HG03064 (cell line): ENCODE measurements around the gene LHB.
"Not testable (repeated sequence)": the region's sequence is repeated elsewhere in the genome, so short reads cannot be mapped to it uniquely, and the experiment has no call there.

Source experiments
- ATAC-seq: cut with Tn5 transposase; IDR thresholded peaks from one replicate; pipeline ENCODE4 v1.9.1; 2021; ENCODE audit warnings: low read depth; ENCODE audit not compliant: unreplicated experiment

LHB gene

DNA sequence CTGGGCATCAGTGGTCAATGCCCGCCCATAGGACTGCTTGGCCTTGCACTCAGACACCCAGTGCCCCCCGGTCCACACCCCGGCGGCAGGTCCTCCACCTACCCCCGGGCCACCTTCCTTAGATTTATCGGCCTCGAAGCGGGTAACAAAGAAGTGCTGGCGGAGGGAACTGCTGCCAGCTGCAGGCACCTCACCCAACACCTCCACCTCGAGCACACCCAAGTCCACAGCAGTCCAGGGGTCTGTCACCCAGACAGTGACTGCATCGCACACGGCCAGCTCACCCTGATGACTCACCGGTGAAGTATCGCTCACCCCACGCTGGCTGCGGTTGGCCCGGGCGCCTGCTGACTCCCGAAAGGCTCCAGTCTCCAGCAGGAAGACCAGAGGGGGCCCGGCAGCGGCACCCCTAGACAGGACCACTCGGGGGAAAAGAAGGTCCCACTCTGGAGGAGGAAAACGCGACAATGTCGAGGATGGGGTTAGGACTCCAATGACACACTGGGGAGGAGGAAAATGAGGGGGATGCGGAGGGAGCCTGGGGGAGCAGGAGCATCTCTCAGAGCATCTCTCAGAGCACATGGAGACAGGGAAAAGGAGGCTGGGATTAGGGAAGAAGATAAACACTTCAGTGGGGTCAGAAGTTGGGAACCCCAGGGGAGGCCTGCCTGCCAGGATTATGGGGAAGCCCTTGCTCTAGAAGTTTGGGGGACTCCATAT is 21.8 kb upstream of the LHB start:
- ATAC-seq: not testable (repeated sequence)

DNA sequence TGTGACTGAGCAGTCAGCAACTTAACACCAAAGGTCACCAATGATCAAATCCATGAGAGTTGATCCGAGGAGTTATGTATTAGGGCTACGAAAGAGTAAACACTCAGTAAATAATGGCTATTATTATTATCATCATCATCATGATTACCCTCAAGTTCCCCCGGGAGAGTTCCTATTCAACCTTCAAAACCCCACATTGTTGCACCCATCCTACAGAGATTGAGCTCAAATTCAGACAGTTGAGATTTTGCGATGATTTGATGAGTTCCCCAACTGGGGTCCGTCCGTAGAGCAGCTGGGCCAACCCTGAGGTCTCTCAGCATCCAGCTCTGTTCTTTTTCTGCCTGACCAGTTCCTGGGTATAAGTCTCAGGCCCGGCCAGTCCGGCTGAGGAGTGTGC is 21.2 kb upstream of the LHB start:
- ATAC-seq: not testable (repeated sequence)

DNA sequence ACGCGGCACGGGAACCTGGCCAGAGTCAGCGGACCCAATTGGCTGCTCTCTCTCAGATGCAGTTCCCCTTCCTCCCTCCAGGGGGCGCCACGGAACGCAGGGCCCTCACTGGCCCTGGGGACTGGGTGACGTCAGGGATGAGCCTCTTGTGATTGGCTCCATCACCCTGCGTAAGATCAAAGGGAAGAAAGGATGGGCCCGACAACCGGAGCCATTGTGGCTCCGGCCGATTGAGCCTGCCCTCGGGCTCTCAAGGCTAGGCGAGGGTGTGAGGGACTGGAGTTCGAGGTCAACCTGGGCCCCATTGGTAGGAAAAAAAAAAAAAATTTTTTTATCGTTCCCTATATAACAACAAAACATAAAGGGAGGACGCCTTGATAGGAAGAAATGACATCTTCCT is 19.9 kb upstream of the LHB start, which contains the start of gene CGB1:
CGB1 (minus strand) TSS at position 81 of the 400 bp plus-strand sequence. CDS start 184 bp downstream, outside the sequence.
- ATAC-seq: not testable (repeated sequence)

DNA sequence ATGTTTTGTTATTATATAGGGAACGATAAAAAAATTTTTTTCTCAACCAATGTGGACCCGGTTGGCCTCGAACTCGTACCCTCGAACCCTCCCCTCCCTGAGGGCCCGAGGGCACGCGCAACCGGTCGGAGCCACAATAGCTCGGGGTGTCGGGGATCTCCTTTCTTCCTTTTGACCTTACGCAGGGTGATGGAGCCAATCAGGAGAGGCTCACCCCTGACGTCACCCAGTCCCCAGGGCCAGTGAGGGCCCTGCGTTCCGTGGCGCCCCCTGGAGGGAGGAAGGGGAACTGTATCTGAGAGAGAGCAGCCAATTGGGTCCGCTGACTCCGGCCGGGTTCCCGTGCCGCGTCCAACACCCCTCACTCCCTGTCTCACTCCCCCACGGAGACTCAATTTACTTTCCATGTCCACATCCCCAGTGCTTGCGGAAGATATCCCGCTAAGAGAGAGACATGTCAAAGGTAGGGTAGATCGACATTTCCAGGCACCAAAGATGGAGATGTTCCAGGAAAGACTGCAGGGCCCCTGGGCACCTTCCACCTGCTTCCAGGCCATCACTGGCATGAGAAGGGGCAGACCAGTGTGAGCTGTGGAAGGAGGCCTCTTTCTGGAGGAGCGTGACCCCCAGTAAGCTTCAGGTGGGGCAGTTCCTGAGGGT is 14.9 kb upstream of the LHB start, which contains the start of gene CGB2:
CGB2 (plus strand) TSS at position 249 of the 660 bp plus-strand sequence; CDS start at position 455, 206 bp downstream.
- ATAC-seq: not testable (repeated sequence)

DNA sequence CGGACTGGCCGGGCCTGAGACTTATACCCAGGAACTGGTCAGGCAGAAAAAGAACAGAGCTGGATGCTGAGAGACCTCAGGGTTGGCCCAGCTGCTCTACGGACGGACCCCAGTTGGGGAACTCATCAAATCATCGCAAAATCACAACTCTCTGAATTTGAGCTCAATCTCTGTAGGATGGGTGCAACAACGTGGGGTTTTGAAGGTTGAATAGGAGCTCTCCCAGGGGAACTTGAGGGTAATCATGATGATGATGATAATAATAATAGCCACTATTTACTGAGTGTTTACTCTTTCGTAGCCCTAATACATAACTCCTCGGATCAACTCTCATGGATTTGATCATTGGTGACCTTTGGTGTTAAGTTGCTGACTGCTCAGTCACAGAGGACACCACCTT is 13.4 kb upstream of the LHB start:
- ATAC-seq: not testable (repeated sequence)

DNA sequence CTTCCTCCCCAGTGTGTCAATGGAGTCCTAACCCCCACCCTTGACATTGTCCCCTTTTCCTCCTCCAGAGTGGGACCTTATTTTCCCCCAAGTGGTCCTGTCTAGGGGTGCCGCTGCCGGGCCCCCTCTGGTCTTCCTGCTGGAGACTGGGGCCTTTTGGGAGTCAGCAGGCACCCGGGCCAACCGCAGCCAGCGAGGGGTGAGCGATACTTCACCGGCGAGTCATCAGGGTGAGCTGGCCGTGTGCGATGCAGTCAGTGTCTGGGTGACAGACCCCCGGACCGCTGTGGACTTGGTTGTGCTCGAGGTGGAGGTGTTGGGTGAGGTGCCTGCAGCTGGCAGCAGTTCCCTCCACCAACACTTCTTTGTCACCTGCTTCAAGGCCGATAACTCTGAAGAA is 12.9 kb upstream of the LHB start:
- ATAC-seq: not testable (repeated sequence)

DNA sequence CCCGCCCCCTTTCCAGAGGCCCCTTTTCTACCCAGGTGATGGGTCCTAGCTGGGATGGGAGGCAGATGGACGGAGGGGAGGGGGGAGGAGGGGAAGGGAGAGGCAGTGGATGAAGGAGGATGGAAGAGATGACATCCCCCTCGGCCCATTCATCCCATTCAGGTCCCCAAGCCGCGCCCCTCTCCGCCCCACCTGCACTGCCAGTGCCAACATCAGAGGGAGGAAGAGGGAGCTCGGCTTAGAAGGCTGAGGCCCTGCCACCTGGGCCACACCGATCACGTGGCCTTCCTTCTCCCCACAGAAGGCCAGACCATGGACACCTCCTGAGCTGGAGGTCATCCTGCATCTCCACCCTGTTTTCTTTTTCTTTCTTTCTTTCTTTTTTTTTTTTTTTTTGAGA is 11.8 kb upstream of the LHB start:
- not testable (repeated sequence) for ATAC-seq

DNA sequence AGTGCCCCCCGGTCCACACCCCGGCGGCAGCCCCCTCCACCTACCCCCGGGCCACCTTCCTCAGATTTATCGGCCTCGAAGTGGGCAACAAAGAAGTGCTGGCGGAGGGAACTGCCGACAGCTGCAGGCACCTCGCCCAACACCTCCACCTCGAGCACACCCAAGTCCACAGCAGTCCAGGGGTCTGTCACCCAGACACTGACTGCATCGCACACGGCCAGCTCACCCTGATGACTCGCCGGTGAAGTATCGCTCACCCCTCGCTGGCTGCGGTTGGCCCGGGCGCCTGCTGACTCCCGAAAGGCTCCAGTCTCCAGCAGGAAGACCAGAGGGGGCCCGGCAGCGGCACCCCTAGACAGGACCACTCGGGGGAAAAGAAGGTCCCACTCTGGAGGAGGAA is 8.7 kb upstream of the LHB start:
- ATAC-seq: not testable (repeated sequence)

DNA sequence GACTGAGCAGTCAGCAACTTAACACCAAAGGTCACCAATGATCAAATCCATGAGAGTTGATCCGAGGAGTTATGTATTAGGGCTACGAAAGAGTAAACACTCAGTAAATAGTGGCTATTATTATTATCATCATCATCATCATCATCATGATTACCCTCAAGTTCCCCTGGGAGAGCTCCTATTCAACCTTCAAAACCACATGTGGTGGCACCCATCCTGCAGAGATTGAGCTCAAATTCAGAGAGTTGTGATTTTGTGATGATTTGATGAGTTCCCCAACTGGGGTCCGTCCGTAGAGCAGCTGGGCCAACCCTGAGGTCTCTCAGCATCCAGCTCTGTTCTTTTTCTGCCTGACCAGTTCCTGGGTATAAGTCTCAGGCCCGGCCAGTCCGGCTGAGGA is 8.2 kb upstream of the LHB start:
- not testable (repeated sequence) for ATAC-seq

DNA sequence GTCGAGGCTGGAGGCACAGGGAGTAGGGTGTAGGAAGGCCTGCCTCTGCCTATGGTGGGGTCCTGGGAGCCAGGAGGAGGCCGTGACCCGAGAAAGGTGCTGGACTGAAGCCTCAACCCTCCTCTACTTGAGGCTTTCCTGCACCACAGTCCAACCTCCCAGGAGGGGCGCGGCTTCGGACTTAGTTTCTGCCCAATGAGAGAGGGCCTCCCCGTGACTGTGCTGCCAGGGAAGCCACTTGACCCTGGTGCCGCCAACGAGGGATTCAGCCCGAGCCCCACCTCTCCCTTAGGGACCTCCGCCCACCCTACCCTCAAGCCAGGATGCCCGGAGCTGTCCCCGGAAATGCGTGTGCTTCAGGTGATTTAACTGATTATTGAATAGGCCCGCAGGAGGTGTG is 7.3 kb upstream of the LHB start, which contains the start of gene CGB3:
CGB3 (minus strand) TSS at position 101 of the 400 bp plus-strand sequence. CDS start 362 bp downstream, outside the sequence.
- not testable (repeated sequence) for ATAC-seq

DNA sequence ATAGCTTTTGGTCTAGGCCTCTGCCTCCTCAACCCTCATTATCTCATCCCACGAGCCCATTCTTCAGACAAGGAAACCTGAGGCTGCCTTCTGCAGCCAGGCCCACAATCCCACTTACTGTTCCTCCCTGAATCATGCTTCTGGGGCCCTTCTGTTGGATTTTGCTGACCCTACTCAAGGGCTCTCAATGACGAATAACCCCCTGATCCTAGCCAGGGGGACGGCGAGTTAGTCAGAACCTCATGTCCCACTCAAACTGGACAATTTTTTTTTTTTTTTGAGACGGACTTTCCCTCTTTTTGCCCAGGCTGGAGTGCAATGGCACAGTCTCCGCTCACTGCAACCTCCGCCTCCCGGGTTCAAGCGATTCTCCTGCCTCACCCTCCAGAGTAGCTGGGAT is 5.2 kb upstream of the LHB start:
- no peak for ATAC-seq

DNA sequence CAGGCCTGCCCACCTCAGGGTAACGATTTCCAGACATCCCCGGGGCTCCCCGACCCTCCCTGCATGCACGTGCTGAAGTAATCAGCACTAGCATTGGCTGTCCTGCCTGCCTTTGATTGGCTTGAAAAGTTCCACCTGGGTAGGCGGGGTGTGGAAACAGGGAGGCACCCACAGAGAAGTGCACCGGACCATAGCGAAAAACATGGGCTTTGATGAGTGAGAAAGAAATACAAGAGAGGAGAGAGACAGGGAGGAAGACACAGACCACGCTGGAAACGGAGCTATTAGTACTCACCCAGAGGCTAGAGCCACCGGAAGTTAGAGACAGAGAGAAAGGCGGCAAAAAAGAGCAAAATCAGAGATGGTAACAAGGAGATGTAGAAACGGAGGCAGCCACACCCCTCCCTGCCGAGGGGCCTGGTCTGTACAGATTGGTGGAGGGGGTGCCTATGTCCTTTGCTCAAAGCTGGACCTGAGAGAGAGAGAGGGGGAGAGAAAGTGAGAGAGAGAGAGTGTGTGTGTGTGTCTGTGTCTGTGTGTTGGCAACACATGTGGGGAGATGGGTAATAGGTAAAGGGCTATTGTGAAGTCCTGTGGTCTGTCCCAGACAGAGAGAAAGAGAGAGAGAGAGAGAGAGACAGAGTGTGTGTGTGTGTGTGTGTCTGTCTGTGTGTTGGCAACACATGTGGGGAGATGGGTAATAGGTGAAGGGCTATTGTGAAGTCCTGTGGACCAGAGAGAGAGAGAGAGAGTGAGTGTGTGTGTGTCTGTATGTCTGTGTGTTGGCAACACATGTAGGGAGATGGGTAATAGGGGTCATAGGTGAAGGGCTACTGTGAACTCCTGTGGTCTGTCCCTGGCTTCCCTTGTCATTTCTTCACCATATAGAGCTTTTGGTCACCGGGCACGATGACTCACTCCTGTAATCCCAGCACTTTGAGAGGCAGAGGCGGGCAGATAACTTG is 4.3 kb upstream of the LHB start:
- no peak for ATAC-seq

DNA sequence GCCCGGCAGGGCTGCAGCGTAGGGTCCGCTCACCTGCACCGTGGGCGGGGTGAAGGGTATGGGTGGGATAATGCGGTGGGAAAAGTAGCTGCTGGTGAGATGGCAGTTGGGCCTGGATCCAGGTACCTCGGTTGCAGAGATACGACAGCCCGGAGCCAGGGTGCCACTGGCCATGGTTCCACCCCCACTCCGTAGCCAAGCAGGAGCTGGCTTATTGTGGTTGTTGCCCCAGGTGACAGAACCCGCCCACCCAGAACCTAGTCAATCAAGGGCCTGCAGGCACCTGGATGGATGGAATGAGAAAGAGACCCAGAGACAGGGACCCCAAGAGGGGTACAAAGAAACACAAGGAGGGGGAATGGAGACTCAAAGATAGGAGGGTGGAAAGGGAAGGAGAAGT is 3.5 kb upstream of the LHB start:
- no peak for ATAC-seq

DNA sequence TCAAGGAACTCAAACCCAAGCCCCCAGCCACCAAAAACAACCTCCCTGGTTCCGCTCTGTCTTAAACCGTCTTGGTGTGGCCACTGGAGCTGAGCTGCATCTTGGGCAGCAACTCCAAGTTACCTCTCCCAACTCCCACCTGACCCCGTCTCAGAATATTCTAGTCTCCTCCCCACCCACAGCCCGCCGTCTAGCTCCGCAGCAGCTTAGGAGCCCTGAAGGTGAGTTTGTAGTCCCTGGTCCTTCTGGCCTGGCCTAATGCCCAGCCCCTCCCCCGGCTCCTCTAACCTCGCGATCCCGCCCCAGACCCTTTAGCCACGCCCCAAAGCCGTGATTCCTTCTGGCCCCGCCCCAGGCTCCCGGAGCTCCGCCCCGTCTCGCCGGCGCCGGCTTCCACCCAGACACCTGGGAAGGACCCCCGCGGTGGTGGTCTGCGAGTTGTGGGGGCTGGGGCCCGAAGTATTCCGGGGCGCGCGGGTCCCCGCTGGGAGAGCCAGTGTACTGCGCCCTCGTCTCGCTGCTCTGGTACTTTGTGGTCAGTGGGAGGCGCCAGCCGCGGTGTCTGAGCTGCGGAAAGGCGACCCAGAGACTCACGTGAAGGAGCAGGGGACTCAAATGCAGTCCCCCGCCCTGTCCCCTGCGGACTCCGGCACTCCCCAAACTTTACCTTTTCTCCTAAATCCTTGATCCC is 2.5 kb upstream of the LHB start:
- ATAC-seq: no peak

DNA sequence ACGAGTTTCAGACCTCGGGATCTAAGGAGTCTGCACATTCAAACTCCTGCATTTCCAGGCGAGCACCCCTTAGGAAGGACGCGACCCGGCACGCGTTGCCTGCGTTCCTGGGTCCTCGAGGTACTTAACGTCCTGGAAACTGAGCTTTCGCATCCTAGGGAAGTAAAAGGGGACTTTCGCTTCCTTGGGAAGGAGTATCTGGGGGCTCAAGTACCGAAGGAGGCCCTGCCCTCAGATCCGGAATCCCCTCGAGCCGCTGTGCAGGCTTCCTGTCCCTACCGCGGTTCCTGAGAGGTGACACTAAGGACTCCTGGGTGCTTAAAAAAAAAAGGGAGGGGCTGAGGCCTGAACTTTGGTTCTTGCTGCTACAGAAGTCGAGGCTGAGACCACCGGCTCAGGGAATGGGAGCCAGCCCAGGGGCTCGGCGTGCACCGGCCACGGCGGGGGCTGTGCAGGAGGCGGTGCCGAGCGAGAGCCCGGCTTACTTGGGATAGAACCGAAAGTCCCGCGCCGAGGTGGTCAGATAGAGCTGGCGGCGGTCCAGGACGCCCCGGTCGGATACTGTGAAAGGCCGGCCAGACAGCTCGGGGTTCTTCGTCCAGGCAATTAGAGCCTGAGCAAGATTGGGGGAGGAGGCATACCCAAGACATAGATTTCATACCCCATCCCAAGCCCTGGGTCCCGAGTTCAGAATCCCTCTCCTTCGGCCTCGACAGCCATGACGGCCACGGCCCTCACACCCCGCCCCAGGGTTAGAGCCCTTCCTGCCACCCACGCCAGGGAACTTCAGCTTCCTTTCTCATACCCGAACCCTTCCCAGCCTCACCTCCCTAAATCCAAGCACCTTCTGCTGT is 1.7 kb upstream of the LHB start:
- ATAC-seq: not testable (repeated sequence)

DNA sequence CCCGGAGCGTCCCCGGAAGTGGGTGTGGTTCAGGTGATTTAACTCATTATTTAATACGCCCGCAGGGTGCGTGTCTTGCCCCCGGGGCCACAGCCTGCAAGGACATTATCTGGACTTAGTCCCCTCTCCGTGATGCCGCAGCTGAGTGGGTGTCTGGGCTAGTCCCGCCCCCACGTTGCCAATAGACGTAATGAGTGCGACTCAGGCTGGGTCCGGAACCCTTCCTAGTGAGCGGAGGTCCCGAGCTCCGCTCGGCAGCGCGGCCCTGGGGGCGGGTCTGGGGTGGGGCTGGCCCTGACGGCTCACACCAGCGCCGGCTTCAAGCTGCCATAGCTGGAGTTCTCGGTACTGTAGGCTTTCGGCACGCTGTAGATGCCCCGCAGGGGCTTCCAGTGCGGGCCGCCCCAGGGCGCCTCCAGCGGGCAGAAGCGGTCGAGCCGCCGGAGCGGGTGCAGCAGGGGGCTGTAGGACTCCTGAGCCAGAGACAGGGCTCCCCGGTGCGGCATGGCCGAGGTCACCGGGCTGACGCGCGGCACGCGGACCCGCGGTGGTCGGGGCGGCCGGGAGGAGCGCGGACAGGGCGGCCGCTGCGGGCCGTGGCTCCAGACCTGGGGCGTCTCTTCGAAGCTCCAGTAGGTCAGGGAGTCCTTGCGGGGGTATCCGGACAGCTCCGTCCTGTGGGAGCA is 918 bp upstream of the LHB start:
- ATAC-seq: no peak

DNA sequence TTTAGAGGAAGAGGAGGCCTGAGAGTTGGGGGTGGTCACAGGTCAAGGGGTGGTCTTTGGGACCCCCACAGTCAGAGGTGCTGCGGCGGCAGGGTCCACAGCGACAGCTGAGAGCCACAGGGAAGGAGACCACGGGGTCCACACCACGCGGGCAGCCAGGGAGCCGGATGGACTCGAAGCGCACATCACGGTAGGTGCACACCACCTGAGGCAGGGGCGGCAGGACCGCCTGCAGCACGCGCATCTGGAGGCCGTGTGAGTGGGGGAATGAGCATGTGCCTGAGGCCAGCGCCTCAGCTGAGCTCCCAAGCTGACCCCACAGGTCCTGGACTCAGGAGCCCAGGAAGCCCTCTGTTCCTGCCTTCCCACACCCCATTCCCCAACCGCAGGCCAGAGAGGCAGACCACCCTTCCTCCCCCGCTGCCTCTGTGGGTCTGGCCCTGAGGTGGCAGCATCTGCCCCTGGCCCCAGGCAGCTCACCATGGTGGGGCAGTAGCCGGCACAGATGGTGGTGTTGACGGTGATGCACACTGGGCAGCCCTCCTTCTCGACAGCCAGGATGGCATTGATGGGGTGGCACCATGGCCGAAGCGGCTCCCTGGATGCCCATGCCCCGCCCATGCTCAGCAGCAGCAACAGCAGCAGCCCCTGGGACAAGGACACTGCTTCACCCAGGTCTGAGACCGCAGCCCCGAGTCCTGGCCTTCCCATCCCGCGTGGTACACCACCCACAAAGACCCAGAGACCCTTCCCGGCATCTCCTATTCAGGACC is 638 bp downstream of the LHB start:
- no peak for ATAC-seq

DNA sequence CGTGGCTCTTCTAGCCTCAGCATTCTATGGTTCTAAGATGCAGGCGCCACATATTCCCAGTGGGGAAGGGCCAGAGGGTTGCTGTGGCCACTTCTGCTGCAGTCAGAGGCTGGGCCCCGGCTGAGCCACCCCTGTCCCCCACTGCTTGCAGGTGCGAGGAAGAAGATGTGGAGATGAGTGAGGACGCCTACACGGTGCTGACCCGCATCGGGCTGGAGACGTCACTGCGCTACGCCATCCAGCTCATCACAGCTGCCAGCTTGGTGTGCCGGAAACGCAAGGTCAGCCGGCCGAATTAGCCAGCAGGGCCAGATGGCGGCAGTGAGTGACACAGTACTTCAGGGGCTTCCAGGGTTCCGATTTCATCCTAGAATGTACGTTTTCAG is 2.0 kb downstream of the LHB start:
- ATAC-seq: no peak
